Body of pancreas (tissue), 4 donors: ENCODE data around the gene CADM4. TPM values are rescaled to one million over a fixed set of nuclear protein-coding genes. Genes with fewer than 3 reads are reported as not detected.

Experiments
- ATAC-seq: fragments of 150-250 bp; one replicate; pipeline ENCODE4 v1.9.1; 2016
- DNase-seq, 4 donors: peaks; one replicate each; pipeline ENCODE4 v3.0.0-alpha.2; 2019
- H3K27ac ChIP-seq, 4 donors: fragments of 200-600 bp; sonication (generic); 1 replicate in 3 of 4; 2 replicates in 1 of 4; pipeline versions ENCODE4 v1.5.1 to v1.6.1; 2016 to 2019; ENCODE audit warnings: mild to moderate bottlenecking in 1 of 4, mixed read lengths in 1 of 4, moderate library complexity in 1 of 4
- H3K27me3 ChIP-seq, 2 donors: fragments of 200-600 bp; sonication (generic); one replicate each; pipeline ENCODE4 v1.6.0; 2016; ENCODE audit warnings: mild to moderate bottlenecking in 1 of 2
- H3K36me3 ChIP-seq, 2 donors: fragments of 200-600 bp; sonication (generic); replicated peaks in 1 of 2; 2 replicates each; pipeline ENCODE4 v1.5.1; 2016; ENCODE audit warnings: low read depth in 2 of 2; ENCODE audit not compliant: insufficient read depth in 1 of 2
- H3K4me1 ChIP-seq: fragments of 200-600 bp; sonication (generic); one replicate; pipeline ENCODE4 v1.6.0; 2016
- H3K4me3 ChIP-seq, 2 donors: fragments of 200-600 bp; sonication (generic); 1 replicate in 1 of 2; 2 replicates in 1 of 2; pipeline ENCODE4 v1.5.1; 2016 to 2019
- H3K9me3 ChIP-seq, 3 donors: fragments of 200-600 bp; sonication (generic); 1 replicate in 2 of 3; 2 replicates in 1 of 3; pipeline ENCODE4 v1.5.1; 2016
- CTCF ChIP-seq, 7 experiments: fragments of 450-650 bp in 4 of 7; fragments of 200-600 bp in 3 of 7; sonication (generic) in 3 of 7; IDR thresholded peaks; one replicate each; pipeline ENCODE4 v1.5.1; 2016 to 2019; ENCODE audit warnings: antibody characterized with exemption in 7 of 7
- POLR2A ChIP-seq, 3 donors: fragments of 450-650 bp; IDR thresholded peaks; one replicate each; pipeline ENCODE4 v1.6.1; 2016; ENCODE audit warnings: antibody characterized with exemption in 3 of 3, mild to moderate bottlenecking in 2 of 3
- whole genome bisulfite sequencing, 2 donors: methylation state at CpG; one replicate each; pipeline ENCODE4 v1.1.5; 2017; 5-methylcytosine and 5-hydroxymethylcytosine counted together
- intact Hi-C: fragments of 100-400 bp; cut with DNase I; formaldehyde crosslinking; loops from one replicate; pipeline ENCODE4 v1.15.1; 2023
- total RNA-seq, 2 donors: library from RNA; depleted of rRNA; stranded (reverse); fragments of >200 nt; gene quantifications; one replicate each; pipeline ENCODE4 v1.1.0, GENCODE V29; 2016

The CADM4 gene
- total RNA-seq, 2 donors from 2014 or later, result 2.0 to 2.6 TPM

DNA sequence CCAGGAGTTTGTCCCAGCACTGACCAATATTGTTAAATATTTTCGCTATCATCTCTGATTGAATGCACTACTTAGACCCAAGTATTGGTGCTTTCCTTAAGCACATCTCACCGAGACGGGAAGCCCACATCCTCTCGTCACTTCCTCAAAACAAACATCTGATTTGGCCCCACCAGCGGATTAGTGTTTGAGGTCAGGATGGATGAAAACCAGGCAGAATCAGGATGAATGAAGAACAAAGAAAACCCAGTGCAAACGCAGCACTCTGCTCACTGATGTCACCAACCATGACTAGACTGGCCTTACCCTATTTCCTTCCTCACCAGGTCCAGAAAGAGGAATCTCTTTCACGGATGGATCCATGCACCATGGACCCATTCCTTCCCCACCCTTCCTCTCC lies 24.4 kb upstream of the CADM4 start:
- no peaks in the 10 kb centered on the region for H3K36me3 ChIP-seq
- H3K27ac ChIP-seq, result no peak overlapping the region
- no peaks in the 10 kb centered on the region for H3K27me3 ChIP-seq
- intact Hi-C loops, result no loop called here
- H3K4me1 ChIP-seq, result peaks cover 10% of the 10 kb centered on the region
- 56 to 79% methylated on average over 7 of the region's 7 CpGs for WGBS, 2 donors
- no peak for TF ChIP-seq CTCF (IDR thresholded peaks at IDR 0.05)
- no peak for TF ChIP-seq POLR2A (IDR thresholded peaks at IDR 0.05)
- DNase-seq (peak in 1 of 4 donors; percentile 27), ATAC-seq (no peak)
- H3K4me3 ChIP-seq, result no peak overlapping the region
- no peaks in the 10 kb centered on the region for H3K9me3 ChIP-seq

DNA sequence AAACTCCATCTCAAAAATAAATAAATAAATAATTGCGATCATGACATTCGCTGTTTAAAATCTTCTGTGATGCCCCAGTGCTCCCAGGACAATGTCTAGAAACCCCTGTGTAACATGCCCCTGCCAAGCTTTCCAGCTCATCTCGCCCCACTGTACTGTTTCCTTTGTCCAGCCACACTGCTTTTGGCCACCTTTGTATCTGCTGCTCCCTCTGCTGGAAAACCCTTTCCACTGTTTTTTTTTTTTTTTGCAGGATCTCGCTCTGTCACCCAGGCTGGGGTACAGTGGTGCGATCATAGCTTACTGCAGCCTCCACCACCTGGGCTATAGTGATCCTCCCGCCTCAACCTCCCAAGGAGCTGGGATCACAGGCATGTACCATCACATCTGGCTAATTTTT lies 22.8 kb upstream of the CADM4 start:
- intact Hi-C loops, result no loop called here
- DNase-seq, result no peak
- Histone ChIP-seq H3K4me3 (no peak overlapping the region), H3K4me1 (peaks cover 1% of the 10 kb centered on the region), H3K27me3 (no peaks in the 10 kb centered on the region), H3K36me3 (no peaks in the 10 kb centered on the region), H3K27ac (no peak overlapping the region), H3K9me3 (no peaks in the 10 kb centered on the region)
- ATAC-seq, result no peak
- 71 to 96% methylated on average over 5 to 6 of the region's 6 CpGs for WGBS, 2 donors
- TF ChIP-seq CTCF (IDR thresholded peaks at IDR 0.05) (peak in 1 of 7 experiments; percentile 26), POLR2A (IDR thresholded peaks at IDR 0.05) (no peak)

DNA sequence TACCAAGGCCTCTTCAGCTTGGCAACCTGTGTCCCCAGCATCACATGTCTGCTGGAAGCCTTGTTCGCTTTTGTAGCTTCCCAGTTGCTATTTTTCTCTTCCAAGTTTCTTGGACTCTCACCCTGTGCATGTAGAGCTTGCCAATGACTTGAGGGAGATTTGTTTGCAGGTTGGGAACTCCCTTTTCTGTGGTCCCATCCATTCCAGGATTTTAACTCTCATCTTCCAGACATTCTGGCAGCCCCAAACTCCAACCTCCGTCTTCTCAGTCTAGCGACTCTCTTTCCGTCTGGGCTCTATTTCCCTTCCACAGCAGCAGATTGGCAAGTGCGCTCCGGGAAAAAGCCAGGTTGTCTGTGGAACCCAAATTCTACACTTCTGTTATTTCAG lies 21.3 kb upstream of the CADM4 start:
- Histone ChIP-seq H3K36me3 (no peaks in the 10 kb centered on the region), H3K4me3 (no peak overlapping the region), H3K27me3 (no peaks in the 10 kb centered on the region), H3K9me3 (no peaks in the 10 kb centered on the region), H3K27ac (no peak overlapping the region), H3K4me1 (no peaks in the 10 kb centered on the region)
- no peak for ATAC-seq
- 88 to 91% methylated on average over 6 of the region's 6 CpGs for WGBS, 2 donors
- TF ChIP-seq CTCF (IDR thresholded peaks at IDR 0.05), result no peak
- TF ChIP-seq POLR2A (IDR thresholded peaks at IDR 0.05), result no peak
- intact Hi-C loops, result no loop called here
- DNase-seq, result no peak

GRCh38 chr19:43660301-43660970 lies 20.8 kb upstream of the CADM4 start:
- Histone ChIP-seq H3K27me3 (no peaks in the 10 kb centered on the region), H3K4me1 (no peaks in the 10 kb centered on the region), H3K9me3 (no peaks in the 10 kb centered on the region), H3K36me3 (no peaks in the 10 kb centered on the region), H3K4me3 (no peak overlapping the region), H3K27ac (no peak overlapping the region)
- ATAC-seq, result no peak
- WGBS, 2 donors, result 65 to 71% methylated on average over 7 of the region's 7 CpGs
- intact Hi-C loops, result no loop called here
- TF ChIP-seq CTCF (IDR thresholded peaks at IDR 0.05) (no peak), POLR2A (IDR thresholded peaks at IDR 0.05) (no peak)
- DNase-seq, result no peak

GRCh38 chr19:43658494-43658893 lies 18.8 kb upstream of the CADM4 start:
- intact Hi-C loops, result no loop called here
- TF ChIP-seq POLR2A (IDR thresholded peaks at IDR 0.05) (no peak), CTCF (IDR thresholded peaks at IDR 0.05) (no peak)
- ATAC-seq (no peak), DNase-seq (no peak)
- H3K4me3 ChIP-seq, result no peak overlapping the region
- no peaks in the 10 kb centered on the region for H3K36me3 ChIP-seq
- H3K27ac ChIP-seq, result no peak overlapping the region
- no peaks in the 10 kb centered on the region for H3K9me3 ChIP-seq
- 90% methylated on average over 8 of the region's 8 CpGs for WGBS, 2 donors
- H3K4me1 ChIP-seq, result no peaks in the 10 kb centered on the region
- no peaks in the 10 kb centered on the region for H3K27me3 ChIP-seq
